A549 treated with CORT108297 at 1 μM for 4 hours (cell line): ENCODE data around the gene CLN5. TPM values are rescaled to one million over a fixed set of nuclear protein-coding genes. Genes with fewer than 3 reads are reported as not detected.

Experiments used
- total RNA-seq: library from RNA; stranded (reverse); fragments of 200-300 nt; extraction: Qiagen RNA extraction; gene quantifications from 5 replicates; pipeline ENCODE4 v1.2.3, GENCODE V29; 2022

CLN5 gene
- total RNA-seq: 8.6 to 10.5 TPM (median 9.1 TPM) in 5 replicates

DNA sequence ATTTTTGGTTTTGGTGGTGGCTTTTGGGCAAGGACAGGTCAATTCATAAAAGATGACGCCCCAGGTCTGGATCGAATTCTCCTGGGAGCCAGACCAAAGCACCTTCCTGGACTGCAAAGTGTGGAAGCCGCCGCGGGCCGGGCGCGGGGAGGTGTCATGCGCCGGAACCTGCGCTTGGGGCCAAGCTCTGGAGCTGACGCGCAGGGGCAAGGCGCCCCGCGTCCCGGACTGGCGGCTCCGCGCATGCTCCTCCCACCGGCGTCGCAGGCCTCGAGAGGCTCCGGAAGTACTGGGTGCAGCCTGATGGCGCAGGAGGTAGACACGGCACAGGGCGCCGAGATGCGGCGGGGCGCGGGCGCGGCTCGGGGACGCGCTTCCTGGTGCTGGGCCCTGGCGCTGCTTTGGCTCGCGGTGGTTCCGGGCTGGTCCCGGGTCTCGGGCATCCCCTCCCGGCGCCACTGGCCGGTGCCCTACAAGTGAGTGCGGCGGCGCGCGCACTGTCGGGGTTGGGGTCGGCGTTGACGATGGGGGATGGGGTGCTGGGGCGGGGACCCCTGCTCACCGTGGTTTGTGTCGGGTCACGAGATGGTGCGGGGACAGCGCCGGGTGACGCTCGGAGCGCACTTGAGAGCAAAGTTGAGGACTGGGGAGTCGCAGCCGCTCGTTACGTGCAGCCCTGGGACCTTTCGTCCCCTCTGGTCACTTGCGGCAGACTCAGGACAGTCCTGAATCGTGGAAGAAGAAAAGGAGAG, at the start of gene CLN5:
CLN5 (plus strand) TSS at position 286 of the 752 bp plus-strand sequence; CDS start at position 304, 18 bp downstream.

DNA sequence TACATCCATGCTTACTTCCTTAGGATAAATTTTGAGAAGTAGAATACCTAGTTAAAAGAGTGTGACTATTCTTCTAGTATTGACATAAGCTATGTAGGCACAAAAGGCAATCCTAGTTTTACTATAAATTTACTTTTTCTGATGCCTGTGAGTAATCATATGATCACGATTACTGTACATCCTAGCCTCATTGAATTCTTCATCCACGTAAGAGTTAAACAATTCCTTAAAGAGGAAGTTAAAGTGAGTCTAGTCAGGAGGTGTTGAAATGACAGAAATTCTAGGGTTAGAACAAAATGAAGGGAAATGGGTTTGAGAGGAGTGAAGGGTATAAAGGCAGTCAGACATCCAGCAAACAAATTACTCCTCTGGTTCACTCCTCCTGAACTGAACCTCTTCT, 43.7 kb upstream of the CLN5 start, which contains the start of gene ACOD1:
ACOD1 (plus strand) TSS at position 363 of the 400 bp plus-strand sequence. CDS start 48 bp downstream, outside the sequence.

DNA sequence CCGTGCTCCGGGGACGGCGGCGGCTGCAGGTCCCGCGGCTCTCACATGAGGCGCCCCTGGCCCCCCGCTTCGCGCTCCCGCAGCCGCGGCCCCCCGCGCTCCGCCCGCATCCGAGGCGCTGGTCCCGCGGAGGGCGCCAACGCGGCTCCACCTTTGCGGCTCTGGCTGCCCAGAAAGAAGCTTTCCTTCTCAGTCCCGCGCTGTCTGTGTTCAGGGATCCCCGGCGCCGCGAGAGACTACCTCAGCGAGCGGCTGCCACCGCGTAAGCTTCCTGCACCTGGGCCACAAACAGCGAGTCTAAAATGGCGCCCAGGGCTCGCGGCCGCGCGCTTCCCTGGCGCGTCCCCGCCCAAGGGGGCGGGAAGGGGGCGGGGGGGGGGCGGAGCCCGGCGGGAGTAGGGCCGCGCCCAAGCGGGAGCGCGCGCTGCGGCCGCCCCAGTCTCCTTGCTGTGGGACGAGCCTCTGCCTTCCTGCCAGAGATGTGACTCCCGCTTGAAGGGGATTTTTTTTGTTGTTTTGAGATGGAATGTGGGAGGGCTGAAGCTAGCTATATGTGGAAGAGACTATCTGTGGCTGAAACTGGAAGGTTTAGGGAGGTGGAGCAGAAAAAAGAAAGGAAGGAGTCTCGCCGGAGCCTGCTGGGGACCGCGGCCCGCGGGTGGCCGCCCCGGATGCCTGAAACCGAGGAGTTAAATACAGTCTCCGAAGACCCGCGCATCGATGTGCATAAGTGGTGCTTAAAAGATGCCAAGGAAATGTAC, 35.2 kb downstream of the CLN5 start, which contains the start of gene FBXL3:
FBXL3 (minus strand) TSS at position 299 of the 761 bp plus-strand sequence. CDS start 5,299 bp downstream, outside the sequence.

Other genes with a start within 250 kb of the CLN5 start
- gene KCTD12, start 105.7 kb upstream of the CLN5 start, total RNA-seq: 1.6 to 2.2 TPM (median 2.0 TPM) in 5 replicates
- not detected in 5 replicates for gene ACOD1, start 43.6 kb upstream of the CLN5 start, total RNA-seq
- gene FBXL3, start 35.1 kb downstream of the CLN5 start, total RNA-seq: 14.6 to 18.1 TPM (median 15.6 TPM) in 5 replicates